OCI-LY1 (cell line): ENCODE results near the gene ARL15.

Experiments
- H2AFZ ChIP-seq: fragments of 200-600 bp; sonication (generic), shearing (Covaris generic); 2 replicates; pipeline ENCODE4 v1.6.0; 2014; ENCODE audit warnings: antibody characterized with exemption, mild to moderate bottlenecking, low read length
- H3F3A ChIP-seq: fragments of 200-600 bp; sonication (generic), shearing (Covaris generic); 2 replicates; pipeline ENCODE4 v1.6.0; 2014; ENCODE audit warnings: mild to moderate bottlenecking, antibody characterized with exemption, low read length, moderate library complexity; ENCODE audit not compliant: insufficient read depth
- H3K27ac ChIP-seq: fragments of 200-600 bp; sonication (generic); 2 replicates; pipeline ENCODE4 v1.5.1; 2014; ENCODE audit warnings: low read length, mixed run types, mild to moderate bottlenecking, low read depth; ENCODE audit not compliant: poor library complexity, severe bottlenecking
- H3K27me3 ChIP-seq: fragments of 200-600 bp; sonication (generic); 2 replicates; pipeline ENCODE4 v1.6.0; 2014; ENCODE audit warnings: antibody characterized with exemption, mild to moderate bottlenecking, low read length, moderate library complexity; ENCODE audit not compliant: insufficient read depth
- H3K36me3 ChIP-seq: fragments of 200-600 bp; sonication (generic); 2 replicates; pipeline ENCODE4 v1.6.1; 2014; ENCODE audit warnings: mild to moderate bottlenecking, antibody characterized with exemption, low read length, moderate library complexity, mixed read lengths; ENCODE audit not compliant: insufficient read depth
- H3K4me1 ChIP-seq: fragments of 200-600 bp; sonication (generic); 2 replicates; pipeline ENCODE4 v1.5.1; 2014; ENCODE audit warnings: mild to moderate bottlenecking, low read length, moderate library complexity; ENCODE audit not compliant: insufficient read depth, severe bottlenecking
- H3K4me2 ChIP-seq: fragments of 200-600 bp; sonication (generic), shearing (Covaris generic); 2 replicates; pipeline ENCODE4 v1.6.1; 2014; ENCODE audit warnings: low read length
- H3K4me3 ChIP-seq: fragments of 200-600 bp; sonication (generic); 2 replicates; pipeline ENCODE4 v1.5.1; 2014; ENCODE audit warnings: low read length, low read depth, mild to moderate bottlenecking, mixed read lengths; ENCODE audit not compliant: poor library complexity, severe bottlenecking
- H3K79me2 ChIP-seq: fragments of 200-600 bp; shearing (Covaris generic); 2 replicates; pipeline ENCODE4 v1.6.1; 2016; ENCODE audit warnings: mixed run types, low read length, mixed read lengths; ENCODE audit not compliant: insufficient read depth
- H3K9ac ChIP-seq: fragments of 200-600 bp; sonication (generic), shearing (Covaris generic); 2 replicates; pipeline ENCODE4 v1.6.1; 2014; ENCODE audit warnings: mild to moderate bottlenecking, low read length, mixed read lengths
- H3K9me2 ChIP-seq: fragments of 200-600 bp; sonication (generic), shearing (Covaris generic); 2 replicates; pipeline ENCODE4 v1.6.1; 2014; ENCODE audit warnings: low read depth, mild to moderate bottlenecking, low read length, mixed read lengths
- H3K9me3 ChIP-seq: fragments of 200-600 bp; shearing (Covaris generic); 2 replicates; pipeline ENCODE4 v1.6.1; 2014; ENCODE audit warnings: low read length, mixed read lengths
- H4K20me1 ChIP-seq: fragments of 200-600 bp; sonication (generic), shearing (Covaris generic); 2 replicates; pipeline ENCODE4 v1.6.0; 2016; ENCODE audit warnings: mild to moderate bottlenecking, low read length; ENCODE audit not compliant: insufficient read depth
- CTCF ChIP-seq: fragments of 200-600 bp; sonication (generic), shearing (Covaris generic); IDR thresholded peaks from 2 replicates; pipeline ENCODE4 v1.5.1; 2017; ENCODE audit warnings: mild to moderate bottlenecking, antibody characterized with exemption, low read length, moderate library complexity, mixed read lengths
- EZH2 ChIP-seq: fragments of 200-600 bp; sonication (generic), shearing (Covaris generic); IDR thresholded peaks from 2 replicates; pipeline ENCODE4 v1.8.0; 2017; ENCODE audit warnings: borderline replicate concordance, mixed run types, mild to moderate bottlenecking, antibody characterized with exemption, low read length, moderate library complexity, mixed read lengths

The ARL15 gene

GRCh38 chr5:54282876-54283275 lies 27.5 kb downstream of the ARL15 start:
- Histone ChIP-seq H2AFZ (no peak overlapping the region), H4K20me1 (no peaks in the 10 kb centered on the region), H3K4me2 (no peak overlapping the region), H3K79me2 (no peaks in the 10 kb centered on the region), H3K9ac (no peak overlapping the region), H3K27me3 (no peaks in the 10 kb centered on the region), H3F3A (no peaks in the 10 kb centered on the region), H3K9me2 (no peaks in the 10 kb centered on the region), H3K9me3 (no peaks in the 10 kb centered on the region), H3K4me3 (no peak overlapping the region), H3K4me1 (no peaks in the 10 kb centered on the region), H3K36me3 (no peaks in the 10 kb centered on the region), H3K27ac (no peak overlapping the region)
- TF ChIP-seq EZH2 (no peak), CTCF (no peak)

- Histone ChIP-seq H3K79me2 (no peaks in the 10 kb centered on the region), H3K9me2 (no peaks in the 10 kb centered on the region), H2AFZ (no peak overlapping the region), H3K9me3 (no peaks in the 10 kb centered on the region), H3K27ac (no peak overlapping the region), H3K9ac (no peak overlapping the region), H3K36me3 (no peaks in the 10 kb centered on the region), H3K4me2 (no peak overlapping the region), H3K4me1 (no peaks in the 10 kb centered on the region), H3F3A (no peaks in the 10 kb centered on the region), H3K27me3 (no peaks in the 10 kb centered on the region), H4K20me1 (no peaks in the 10 kb centered on the region), H3K4me3 (no peak overlapping the region)
- TF ChIP-seq CTCF = no peak
- no peak for TF ChIP-seq EZH2
Measured at GRCh38 chr5:54281960-54282692, 28.2 kb downstream of the ARL15 start.

GRCh38 chr5:54279960-54280359 lies 30.4 kb downstream of the ARL15 start:
- Histone ChIP-seq H3K27me3 (no peaks in the 10 kb centered on the region), H3K79me2 (no peaks in the 10 kb centered on the region)
- TF ChIP-seq CTCF (no peak), EZH2 (no peak)

More at GRCh38 chr5:54279960-54280359, 30.4 kb downstream of the ARL15 start:
- no peaks in the 10 kb centered on the region for H3K9me2 ChIP-seq
- no peak overlapping the region for H2AFZ ChIP-seq
- no peaks in the 10 kb centered on the region for H4K20me1 ChIP-seq
- H3F3A ChIP-seq = no peaks in the 10 kb centered on the region
- H3K9ac ChIP-seq = no peak overlapping the region
- no peak overlapping the region for H3K4me3 ChIP-seq
- no peak overlapping the region for H3K27ac ChIP-seq
- H3K9me3 ChIP-seq = no peaks in the 10 kb centered on the region
- H3K4me2 ChIP-seq = no peak overlapping the region
- H3K36me3 ChIP-seq = no peaks in the 10 kb centered on the region
- no peaks in the 10 kb centered on the region for H3K4me1 ChIP-seq
